MM.1S (cell line): ENCODE data around the gene XPNPEP1.

Experiments
- DNase-seq: peaks from one replicate; pipeline ENCODE4 v3.0.0-alpha.2; 2015
- H2AFZ ChIP-seq: fragments of 300-600 bp; sonication (generic); 2 replicates; pipeline ENCODE4 v1.6.0; 2016; ENCODE audit warnings: antibody characterized with exemption, low read length
- H3F3A ChIP-seq: fragments of 300-600 bp; sonication (generic); 2 replicates; pipeline ENCODE4 v1.6.1; 2016; ENCODE audit warnings: mild to moderate bottlenecking, antibody characterized with exemption, low read length, moderate library complexity, mixed read lengths; ENCODE audit not compliant: insufficient read depth
- H3K27ac ChIP-seq: fragments of 300-600 bp; sonication (generic); 2 replicates; pipeline ENCODE4 v1.5.1; 2016; ENCODE audit warnings: mild to moderate bottlenecking, low read length
- H3K27me3 ChIP-seq: fragments of 300-600 bp; sonication (generic); replicated peaks from 2 replicates; pipeline ENCODE4 v1.6.0; 2016; ENCODE audit warnings: low read length; ENCODE audit not compliant: insufficient read depth
- H3K36me3 ChIP-seq: fragments of 300-600 bp; sonication (generic); replicated peaks from 2 replicates; pipeline ENCODE4 v1.6.1; 2016; ENCODE audit warnings: mild to moderate bottlenecking, low read length, mixed read lengths; ENCODE audit not compliant: insufficient read depth
- H3K4me1 ChIP-seq: fragments of 300-600 bp; sonication (generic); 2 replicates; pipeline ENCODE4 v1.6.1; 2016; ENCODE audit warnings: low read length, mixed read lengths
- H3K4me2 ChIP-seq: fragments of 300-600 bp; sonication (generic); 2 replicates; pipeline ENCODE4 v1.6.0; 2016; ENCODE audit warnings: low read depth, low read length
- H3K4me3 ChIP-seq: fragments of 300-600 bp; sonication (generic); 2 replicates; pipeline ENCODE4 v1.5.1; 2016; ENCODE audit warnings: low read length, mixed read lengths
- H3K79me2 ChIP-seq: fragments of 300-600 bp; sonication (generic); 2 replicates; pipeline ENCODE4 v1.6.1; 2016; ENCODE audit warnings: mixed run types, low read length, mixed read lengths
- H3K9ac ChIP-seq: fragments of 300-600 bp; sonication (generic); 2 replicates; pipeline ENCODE4 v1.6.1; 2016; ENCODE audit warnings: low read length, mixed read lengths
- H3K9me2 ChIP-seq: fragments of 300-600 bp; sonication (generic); replicated peaks from 2 replicates; pipeline ENCODE4 v1.6.1; 2016; ENCODE audit warnings: mild to moderate bottlenecking, low read length, mixed read lengths; ENCODE audit not compliant: insufficient read depth
- H3K9me3 ChIP-seq: fragments of 300-600 bp; sonication (generic); replicated peaks from 2 replicates; pipeline ENCODE4 v1.6.1; 2016; ENCODE audit warnings: mild to moderate bottlenecking, low read length, mixed read lengths; ENCODE audit not compliant: insufficient read depth
- H4K20me1 ChIP-seq: fragments of 300-600 bp; sonication (generic); 2 replicates; pipeline ENCODE4 v1.6.1; 2016; ENCODE audit warnings: mild to moderate bottlenecking, low read length, moderate library complexity, mixed read lengths; ENCODE audit not compliant: insufficient read depth
- EZH2 ChIP-seq: fragments of 300-600 bp; sonication (generic); optimal IDR thresholded peaks from 2 replicates; pipeline ENCODE3; 2017; ENCODE audit warnings: low read depth, mild to moderate bottlenecking, antibody characterized with exemption, low read length, mixed read lengths
- EZH2phosphoT487 ChIP-seq: fragments of 300-600 bp; sonication (generic); IDR thresholded peaks from 2 replicates; pipeline ENCODE4 v1.6.1; 2018; ENCODE audit warnings: antibody characterized with exemption, low read length
- TF ChIP-seq, protein P1 (sequence below): fragments of 300-600 bp; sonication (generic); IDR thresholded peaks from 2 replicates; pipeline ENCODE4 v1.5.1; 2016; ENCODE audit warnings: antibody characterized with exemption, low read length, mixed read lengths

The XPNPEP1 gene

GRCh38 chr10:109959259-109960145 lies 36.2 kb upstream of the XPNPEP1 start:
- no peak overlapping the region for H3K9ac ChIP-seq
- no peak overlapping the region for H2AFZ ChIP-seq
- no peak for TF ChIP-seq EZH2
- TF ChIP-seq, protein P1, sequence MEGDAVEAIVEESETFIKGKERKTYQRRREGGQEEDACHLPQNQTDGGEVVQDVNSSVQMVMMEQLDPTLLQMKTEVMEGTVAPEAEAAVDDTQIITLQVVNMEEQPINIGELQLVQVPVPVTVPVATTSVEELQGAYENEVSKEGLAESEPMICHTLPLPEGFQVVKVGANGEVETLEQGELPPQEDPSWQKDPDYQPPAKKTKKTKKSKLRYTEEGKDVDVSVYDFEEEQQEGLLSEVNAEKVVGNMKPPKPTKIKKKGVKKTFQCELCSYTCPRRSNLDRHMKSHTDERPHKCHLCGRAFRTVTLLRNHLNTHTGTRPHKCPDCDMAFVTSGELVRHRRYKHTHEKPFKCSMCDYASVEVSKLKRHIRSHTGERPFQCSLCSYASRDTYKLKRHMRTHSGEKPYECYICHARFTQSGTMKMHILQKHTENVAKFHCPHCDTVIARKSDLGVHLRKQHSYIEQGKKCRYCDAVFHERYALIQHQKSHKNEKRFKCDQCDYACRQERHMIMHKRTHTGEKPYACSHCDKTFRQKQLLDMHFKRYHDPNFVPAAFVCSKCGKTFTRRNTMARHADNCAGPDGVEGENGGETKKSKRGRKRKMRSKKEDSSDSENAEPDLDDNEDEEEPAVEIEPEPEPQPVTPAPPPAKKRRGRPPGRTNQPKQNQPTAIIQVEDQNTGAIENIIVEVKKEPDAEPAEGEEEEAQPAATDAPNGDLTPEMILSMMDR, result no peak
- no peak for TF ChIP-seq EZH2phosphoT487
- DNase-seq, result no peak
- no peaks in the 10 kb centered on the region for H3F3A ChIP-seq
- no peaks in the 10 kb centered on the region for H3K9me3 ChIP-seq
- H4K20me1 ChIP-seq, result no peaks in the 10 kb centered on the region
- H3K27me3 ChIP-seq, result no peaks in the 10 kb centered on the region
- no peaks in the 10 kb centered on the region for H3K9me2 ChIP-seq
- H3K27ac ChIP-seq, result no peak overlapping the region
- no peak overlapping the region for H3K4me3 ChIP-seq
- no peaks in the 10 kb centered on the region for H3K36me3 ChIP-seq
- no peaks in the 10 kb centered on the region for H3K4me1 ChIP-seq
- H3K79me2 ChIP-seq, result no peaks in the 10 kb centered on the region
- H3K4me2 ChIP-seq, result no peak overlapping the region

DNA sequence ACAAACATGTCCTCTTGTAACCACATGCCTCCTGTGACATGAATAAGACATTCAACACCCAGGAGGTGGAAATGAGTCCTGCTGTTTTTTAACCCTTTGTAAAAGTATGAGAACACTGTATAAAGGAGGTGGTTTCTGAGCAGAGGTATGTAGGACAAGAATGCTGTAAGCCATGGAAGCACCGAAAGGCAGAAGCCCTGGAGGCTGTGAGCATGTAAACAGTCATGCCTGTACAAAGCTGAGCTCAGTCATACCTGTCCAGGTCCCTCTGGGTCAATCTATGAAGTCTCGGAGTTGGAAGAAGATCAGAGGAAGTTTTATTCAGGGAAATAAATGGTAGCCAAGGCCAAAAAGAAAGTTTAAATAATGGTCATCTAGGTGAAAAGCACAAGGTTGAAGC lies 34.7 kb upstream of the XPNPEP1 start:
- Histone ChIP-seq H3K4me3 (no peak overlapping the region), H3K9me2 (no peaks in the 10 kb centered on the region), H3K36me3 (no peaks in the 10 kb centered on the region), H3K9me3 (no peaks in the 10 kb centered on the region), H3K4me1 (no peaks in the 10 kb centered on the region), H3K27ac (no peak overlapping the region), H3F3A (no peaks in the 10 kb centered on the region), H4K20me1 (no peaks in the 10 kb centered on the region), H3K27me3 (no peaks in the 10 kb centered on the region), H2AFZ (no peak overlapping the region), H3K79me2 (no peaks in the 10 kb centered on the region), H3K9ac (no peak overlapping the region), H3K4me2 (no peak overlapping the region)
- no peak for TF ChIP-seq EZH2
- TF ChIP-seq EZH2phosphoT487, result no peak
- TF ChIP-seq, protein P1, result no peak
- DNase-seq, result no peak

DNA sequence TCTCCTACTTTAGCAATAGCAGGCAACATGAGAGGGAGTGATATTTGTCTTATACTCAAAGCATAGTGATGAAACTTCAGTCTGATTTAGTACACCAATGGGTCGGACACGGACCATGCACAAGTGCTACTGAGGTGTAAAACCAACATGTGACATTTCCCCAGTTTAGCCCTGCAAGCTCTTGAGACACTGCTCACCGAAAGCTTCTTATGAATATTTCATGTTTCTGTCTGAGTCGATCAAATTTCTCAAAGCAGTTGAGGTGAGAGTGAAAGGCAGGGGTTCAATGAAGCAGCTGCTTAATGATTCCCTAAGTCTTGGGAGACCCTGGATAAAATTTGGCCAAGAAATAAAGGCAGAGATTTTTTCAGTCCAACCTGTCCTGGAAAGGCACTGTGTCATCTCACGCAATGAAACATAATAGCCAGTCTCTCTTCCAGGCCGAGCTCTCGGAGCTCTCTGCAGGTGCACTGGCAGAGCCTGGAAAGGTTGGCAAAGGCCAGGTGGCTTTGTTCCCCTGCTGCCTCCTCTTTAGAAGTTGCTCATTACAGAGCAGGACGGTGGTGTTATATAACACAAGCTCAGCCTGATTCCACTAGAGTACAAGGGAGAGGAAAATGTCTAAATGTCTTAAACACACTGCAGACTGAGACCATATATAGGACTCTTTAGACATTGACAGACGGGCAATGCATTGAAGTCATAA lies 33.9 kb upstream of the XPNPEP1 start:
- Histone ChIP-seq H3K9me2 (no peaks in the 10 kb centered on the region), H3K27me3 (no peaks in the 10 kb centered on the region), H3K36me3 (no peaks in the 10 kb centered on the region), H3K4me2 (no peak overlapping the region), H3K4me3 (no peak overlapping the region), H3F3A (no peaks in the 10 kb centered on the region), H2AFZ (no peak overlapping the region), H4K20me1 (no peaks in the 10 kb centered on the region), H3K4me1 (no peaks in the 10 kb centered on the region), H3K27ac (no peak overlapping the region), H3K79me2 (no peaks in the 10 kb centered on the region), H3K9ac (no peak overlapping the region), H3K9me3 (no peaks in the 10 kb centered on the region)
- DNase-seq, result no peak
- TF ChIP-seq EZH2, result no peak
- TF ChIP-seq, protein P1, result no peak
- no peak for TF ChIP-seq EZH2phosphoT487
